ENCODE results near the gene CENPK. TPM values are rescaled to one million over a fixed set of nuclear protein-coding genes. Genes with fewer than 3 reads are reported as not detected.

The CENPK gene
- polyA plus RNA-seq, 1 experiment, result 4.8 TPM

DNA sequence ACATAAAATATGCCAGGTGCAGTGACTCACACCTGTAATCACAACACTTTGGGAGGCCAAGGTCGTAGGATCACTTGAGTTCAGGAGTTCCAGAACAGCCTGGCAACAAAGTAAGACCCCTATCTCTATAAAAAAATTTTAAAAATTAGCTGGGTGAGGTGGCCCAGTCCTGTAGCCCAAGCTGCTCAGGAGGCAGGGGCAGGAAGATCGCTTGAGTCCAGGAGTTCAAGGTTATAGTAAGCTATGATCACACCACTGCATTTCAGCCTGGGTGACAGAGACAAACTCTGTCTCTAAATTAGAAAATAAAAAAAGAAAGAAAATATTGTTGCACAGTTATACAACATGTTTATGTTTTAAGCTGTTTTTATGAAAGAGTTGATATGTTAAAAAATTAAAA, 6.8 kb downstream of the CENPK start:
- TF ChIP-seq, protein P1, sequence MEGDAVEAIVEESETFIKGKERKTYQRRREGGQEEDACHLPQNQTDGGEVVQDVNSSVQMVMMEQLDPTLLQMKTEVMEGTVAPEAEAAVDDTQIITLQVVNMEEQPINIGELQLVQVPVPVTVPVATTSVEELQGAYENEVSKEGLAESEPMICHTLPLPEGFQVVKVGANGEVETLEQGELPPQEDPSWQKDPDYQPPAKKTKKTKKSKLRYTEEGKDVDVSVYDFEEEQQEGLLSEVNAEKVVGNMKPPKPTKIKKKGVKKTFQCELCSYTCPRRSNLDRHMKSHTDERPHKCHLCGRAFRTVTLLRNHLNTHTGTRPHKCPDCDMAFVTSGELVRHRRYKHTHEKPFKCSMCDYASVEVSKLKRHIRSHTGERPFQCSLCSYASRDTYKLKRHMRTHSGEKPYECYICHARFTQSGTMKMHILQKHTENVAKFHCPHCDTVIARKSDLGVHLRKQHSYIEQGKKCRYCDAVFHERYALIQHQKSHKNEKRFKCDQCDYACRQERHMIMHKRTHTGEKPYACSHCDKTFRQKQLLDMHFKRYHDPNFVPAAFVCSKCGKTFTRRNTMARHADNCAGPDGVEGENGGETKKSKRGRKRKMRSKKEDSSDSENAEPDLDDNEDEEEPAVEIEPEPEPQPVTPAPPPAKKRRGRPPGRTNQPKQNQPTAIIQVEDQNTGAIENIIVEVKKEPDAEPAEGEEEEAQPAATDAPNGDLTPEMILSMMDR (IDR thresholded peaks at IDR 0.05; ENCODE audit: insufficient read depth, low read depth, low read length), result no peak
- ChIA-PET POLR2A (no interaction called here), CTCF (interaction anchor here (1.5 kb wide), 1 partner anchor 28 kb away, joined by 4 read pairs; no protein-coding TSS in a partner anchor)
- Histone ChIP-seq H3K27me3 (ENCODE audit: control insufficient read depth, insufficient read depth, low read length) (no peaks in the 10 kb centered on the region), H3K36me3 (ENCODE audit: control insufficient read depth, insufficient read depth, low read length) (no peaks in the 10 kb centered on the region), H3K4me3 (ENCODE audit: low read depth, low read length) (no peak overlapping the region)
- no peak for DNase-seq (ENCODE audit: low read depth)

DNA sequence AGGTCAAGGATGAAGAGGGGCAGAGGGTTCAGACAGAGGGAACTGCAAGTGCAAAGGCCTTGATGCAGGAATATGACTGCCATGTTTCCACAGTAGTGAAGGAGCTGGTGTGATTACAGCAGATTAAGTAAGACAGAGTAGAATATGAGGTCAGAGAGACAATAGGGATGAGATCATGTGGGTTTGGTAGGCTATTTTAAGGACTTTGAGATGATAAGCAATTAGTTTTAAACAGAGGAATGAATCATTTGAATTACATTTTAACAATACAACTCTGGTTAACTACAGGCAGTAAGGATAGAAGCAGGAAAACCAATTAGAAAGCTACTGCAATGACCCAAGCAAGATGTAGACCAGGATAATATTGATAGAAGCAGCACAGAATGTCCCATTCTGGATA, 7.7 kb downstream of the CENPK start:
- CTCF ChIA-PET, result interaction anchor here (1.5 kb wide), 1 partner anchor 27 kb away, joined by 4 read pairs; no protein-coding TSS in a partner anchor
- Histone ChIP-seq H3K36me3 (ENCODE audit: control insufficient read depth, insufficient read depth, low read length) (no peaks in the 10 kb centered on the region; the same call in 1 of the 2 replicates), H3K4me3 (ENCODE audit: low read depth, low read length) (no peak overlapping the region), H3K27me3 (ENCODE audit: control insufficient read depth, insufficient read depth, low read length) (no peaks in the 10 kb centered on the region)
- TF ChIP-seq, protein P1 (IDR thresholded peaks at IDR 0.05; ENCODE audit: insufficient read depth, low read depth, low read length), result no peak
- POLR2A ChIA-PET, result no interaction called here
- no peak for DNase-seq (ENCODE audit: low read depth)

DNA sequence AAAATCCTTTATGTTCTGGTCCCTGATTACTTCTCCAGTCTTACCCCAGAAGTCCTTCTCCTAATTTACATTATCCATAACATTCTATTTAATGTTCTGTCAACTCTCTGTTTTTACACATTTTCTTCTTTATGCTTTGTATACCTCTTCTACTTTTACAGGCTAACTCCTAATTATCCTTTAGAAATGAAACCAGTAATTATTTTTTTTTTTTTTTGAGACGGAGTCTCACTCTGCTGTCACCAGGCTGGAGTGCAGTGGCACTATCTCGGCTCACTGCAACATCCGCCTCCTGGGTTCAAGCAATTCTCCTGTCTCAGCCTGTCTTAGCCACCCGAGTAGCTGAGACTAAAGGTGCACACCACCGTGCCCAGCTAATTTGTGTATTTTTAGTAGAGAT, 9.0 kb downstream of the CENPK start:
- Histone ChIP-seq H3K27me3 (ENCODE audit: control insufficient read depth, insufficient read depth, low read length) (no peaks in the 10 kb centered on the region), H3K36me3 (ENCODE audit: control insufficient read depth, insufficient read depth, low read length) (no peaks in the 10 kb centered on the region; the same call in 1 of the 2 replicates), H3K4me3 (ENCODE audit: low read depth, low read length) (no peak overlapping the region)
- POLR2A ChIA-PET, result no interaction called here
- CTCF ChIA-PET, result no interaction called here
- DNase-seq (ENCODE audit: low read depth), result no peak
- TF ChIP-seq, protein P1 (IDR thresholded peaks at IDR 0.05; ENCODE audit: insufficient read depth, low read depth, low read length), result no peak

DNA sequence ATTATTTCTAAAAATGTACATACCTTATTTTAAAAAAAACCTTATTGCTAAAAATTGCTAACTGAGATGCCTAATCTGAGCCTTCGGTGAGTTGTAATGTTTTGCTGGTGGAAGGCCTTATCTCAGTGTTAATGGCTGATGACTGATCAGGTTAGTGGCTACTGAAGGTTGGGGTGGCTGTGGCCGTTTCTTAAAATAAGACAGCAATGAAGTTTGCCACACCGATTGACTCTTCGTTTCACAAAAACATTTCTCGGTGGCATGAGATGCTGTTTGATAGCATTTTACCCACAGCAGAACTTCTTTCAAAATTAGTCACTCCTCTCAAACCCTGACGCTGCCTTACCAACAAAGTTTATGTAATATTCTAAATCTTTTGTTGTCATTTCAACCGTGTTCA, 14.7 kb downstream of the CENPK start:
- TF ChIP-seq, protein P1 (IDR thresholded peaks at IDR 0.05; ENCODE audit: insufficient read depth, low read depth, low read length), result no peak
- ChIA-PET CTCF (no interaction called here), POLR2A (no interaction called here)
- Histone ChIP-seq H3K36me3 (ENCODE audit: control insufficient read depth, insufficient read depth, low read length) (no peaks in the 10 kb centered on the region; the same call in 1 of the 2 replicates), H3K4me3 (ENCODE audit: low read depth, low read length) (no peak overlapping the region), H3K27me3 (ENCODE audit: control insufficient read depth, insufficient read depth, low read length) (no peaks in the 10 kb centered on the region)
- DNase-seq (ENCODE audit: low read depth), result no peak

DNA sequence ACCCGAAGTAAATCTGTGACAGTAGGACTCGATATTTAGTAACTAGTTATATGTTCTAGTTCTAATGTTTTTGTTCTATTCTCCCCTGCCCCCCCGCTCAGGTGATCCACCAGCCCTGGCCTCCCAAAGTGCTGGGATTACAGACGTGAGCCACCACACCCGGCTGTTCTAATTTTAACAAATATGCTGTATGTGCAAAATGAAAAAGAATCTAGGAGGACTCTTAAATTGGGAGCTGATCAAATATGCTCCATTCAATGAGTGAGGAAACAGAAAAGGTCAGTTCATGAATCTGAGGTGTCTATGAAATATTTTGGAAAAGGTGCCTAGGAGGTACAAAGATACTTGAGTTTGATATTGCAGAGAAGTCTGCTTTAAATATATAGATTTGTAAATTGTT, 16.8 kb downstream of the CENPK start:
- Histone ChIP-seq H3K36me3 (ENCODE audit: control insufficient read depth, insufficient read depth, low read length) (no peaks in the 10 kb centered on the region; the same call in 1 of the 2 replicates), H3K27me3 (ENCODE audit: control insufficient read depth, insufficient read depth, low read length) (no peaks in the 10 kb centered on the region), H3K4me3 (ENCODE audit: low read depth, low read length) (no peak overlapping the region)
- ChIA-PET POLR2A (no interaction called here), CTCF (no interaction called here)
- TF ChIP-seq, protein P1 (IDR thresholded peaks at IDR 0.05; ENCODE audit: insufficient read depth, low read depth, low read length), result no peak
- DNase-seq (ENCODE audit: low read depth), result no peak

Data from BJ (cell line).